ENCODE data around the gene MAP9.

GRCh38 chr4:155388162-155388561 is 11.4 kb upstream of the MAP9 start:
- TF ChIP-seq CTCF (IDR thresholded peaks at IDR 0.05; ENCODE audit: borderline replicate concordance, extremely low read depth, low read length, poor library complexity, severe bottlenecking) (no peak), EZH2 (IDR thresholded peaks at IDR 0.05; ENCODE audit: borderline replicate concordance, low read depth, low read length, severe bottlenecking) (no peak)
